GM12878 (cell line): ENCODE data around the gene ELMOD2.

Experiments
- CHD2 ChIP-seq: IDR thresholded peaks from 2 replicates; pipeline ENCODE4 v1.6.1; 2011; ENCODE audit warnings: low read depth, low read length, improper control_type of control experiment, borderline replicate concordance
- EGR1 ChIP-seq, 2 experiments: IDR thresholded peaks; 1 replicate in 1 of 2; 2 replicates in 1 of 2; pipeline ENCODE4 v1.6.1; 2011 to 2012; ENCODE audit warnings: low read depth in 2 of 2, low read length in 2 of 2, borderline replicate concordance in 1 of 2, mild to moderate bottlenecking in 1 of 2, moderate library complexity in 1 of 2
- EP300 ChIP-seq, 2 experiments: fragments of 150-350 bp in 1 of 2; IDR thresholded peaks; 2 replicates each; pipeline ENCODE4 v1.6.1; 2011 to 2012; ENCODE audit warnings: low read depth in 2 of 2, low read length in 2 of 2, borderline replicate concordance in 1 of 2, improper control_type of control experiment in 1 of 2, inconsistent platforms in 1 of 2; ENCODE audit not compliant: control insufficient read depth in 1 of 2
- JUNB ChIP-seq: IDR thresholded peaks from 2 replicates; pipeline ENCODE4 v1.6.1; 2016; ENCODE audit warnings: antibody characterized with exemption, mild to moderate bottlenecking
- NRF1 ChIP-seq: conservative IDR thresholded peaks from 2 replicates; pipeline ENCODE4 v1.6.1; 2011; ENCODE audit warnings: mild to moderate bottlenecking, low read depth, low read length, improper control_type of control experiment
- POLR2A ChIP-seq: IDR thresholded peaks from 2 replicates; pipeline ENCODE4 v1.6.1; 2011; ENCODE audit warnings: low read depth, mild to moderate bottlenecking, low read length
- RB1 ChIP-seq: fragments of 450-650 bp; formaldehyde crosslinking; IDR thresholded peaks from 2 replicates; pipeline ENCODE4 v1.6.1; 2017; ENCODE audit warnings: mild to moderate bottlenecking, borderline replicate concordance
- STAT1 ChIP-seq: fragments of 450-650 bp; conservative IDR thresholded peaks from 2 replicates; pipeline ENCODE4 v1.6.1; 2014; ENCODE audit warnings: antibody characterized with exemption, mild to moderate bottlenecking
- TF ChIP-seq, protein P1 (sequence below), 3 experiments: IDR thresholded peaks in 2 of 3; conservative IDR thresholded peaks in 1 of 3; 2 replicates each; pipeline ENCODE4 v1.5.1; 2011; ENCODE audit warnings: low read depth in 3 of 3, low read length in 3 of 3, mild to moderate bottlenecking in 3 of 3, control low read depth in 2 of 3, moderate library complexity in 2 of 3, inconsistent platforms in 1 of 3, mixed read lengths in 1 of 3; ENCODE audit not compliant: control insufficient read depth in 2 of 3, insufficient read depth in 1 of 3; ENCODE audit errors: extremely low read depth in 1 of 3

DNA sequence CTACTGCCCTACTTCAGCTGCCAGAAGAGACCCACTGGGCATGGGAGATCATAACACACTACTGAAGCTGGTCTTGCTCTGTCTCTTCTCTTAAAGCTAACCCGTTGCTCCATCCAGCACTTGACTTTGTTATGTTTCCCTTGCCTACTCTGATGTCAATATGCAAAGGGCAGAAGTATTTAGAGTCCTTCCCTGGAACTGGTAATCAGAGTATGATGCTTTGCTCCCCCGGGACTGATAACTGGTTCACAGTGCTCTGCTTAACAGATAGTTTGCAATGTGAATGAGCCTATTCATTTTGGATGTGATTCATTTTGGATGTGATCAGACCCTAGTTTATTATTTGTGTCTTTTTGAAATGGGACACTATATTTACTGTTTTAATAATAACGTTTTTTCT is 57.1 kb downstream of the ELMOD2 start:
- TF ChIP-seq NRF1 (no peak), STAT1 (no peak), POLR2A (no peak), RB1 (no peak), JUNB (no peak), EGR1 (IDR thresholded peaks at IDR 0.05; ENCODE audit: borderline replicate concordance in 1 of 2, low read depth in 2 of 2, low read length in 2 of 2) (no peak), EP300 (IDR thresholded peaks at IDR 0.05; ENCODE audit: borderline replicate concordance in 1 of 2, control insufficient read depth in 1 of 2, low read depth in 2 of 2, low read length in 2 of 2) (no peak), CHD2 (no peak)
- TF ChIP-seq, protein P1, sequence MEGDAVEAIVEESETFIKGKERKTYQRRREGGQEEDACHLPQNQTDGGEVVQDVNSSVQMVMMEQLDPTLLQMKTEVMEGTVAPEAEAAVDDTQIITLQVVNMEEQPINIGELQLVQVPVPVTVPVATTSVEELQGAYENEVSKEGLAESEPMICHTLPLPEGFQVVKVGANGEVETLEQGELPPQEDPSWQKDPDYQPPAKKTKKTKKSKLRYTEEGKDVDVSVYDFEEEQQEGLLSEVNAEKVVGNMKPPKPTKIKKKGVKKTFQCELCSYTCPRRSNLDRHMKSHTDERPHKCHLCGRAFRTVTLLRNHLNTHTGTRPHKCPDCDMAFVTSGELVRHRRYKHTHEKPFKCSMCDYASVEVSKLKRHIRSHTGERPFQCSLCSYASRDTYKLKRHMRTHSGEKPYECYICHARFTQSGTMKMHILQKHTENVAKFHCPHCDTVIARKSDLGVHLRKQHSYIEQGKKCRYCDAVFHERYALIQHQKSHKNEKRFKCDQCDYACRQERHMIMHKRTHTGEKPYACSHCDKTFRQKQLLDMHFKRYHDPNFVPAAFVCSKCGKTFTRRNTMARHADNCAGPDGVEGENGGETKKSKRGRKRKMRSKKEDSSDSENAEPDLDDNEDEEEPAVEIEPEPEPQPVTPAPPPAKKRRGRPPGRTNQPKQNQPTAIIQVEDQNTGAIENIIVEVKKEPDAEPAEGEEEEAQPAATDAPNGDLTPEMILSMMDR (IDR thresholded peaks at IDR 0.05 in 2 of 3, conservative IDR thresholded peaks at IDR 0.05 in 1 of 3; ENCODE audit: control insufficient read depth in 2 of 3, extremely low read depth in 1 of 3, insufficient read depth in 1 of 3, low read depth in 3 of 3, low read length in 3 of 3): no peak
